SK-N-SH (cell line): ENCODE data around the gene IER2.

Source experiments
- CTCF ChIP-seq: fragments of 200-600 bp; sonication (generic); IDR thresholded peaks from 2 replicates; pipeline ENCODE4 v1.6.1; 2017; ENCODE audit warnings: antibody characterized with exemption, mild to moderate bottlenecking, moderate library complexity
- MAX ChIP-seq: IDR thresholded peaks from 2 replicates; pipeline ENCODE4 v1.4.0; 2012; ENCODE audit warnings: low read depth
- RXRA ChIP-seq: IDR thresholded peaks from 2 replicates; pipeline ENCODE4 v1.4.0; 2012; ENCODE audit warnings: low read depth, mild to moderate bottlenecking, borderline replicate concordance

GRCh38 chr19:13133241-13133870 lies 16.9 kb upstream of the IER2 start:
- TF ChIP-seq RXRA (no peak), CTCF (no peak), MAX (no peak)
